Kidney epithelial cell (primary cell): Measurements from ENCODE around the gene JMJD8. TPM values are rescaled to one million over a fixed set of nuclear protein-coding genes. Genes with fewer than 3 reads are reported as not detected.
"Not testable (repeated sequence)": the region's sequence is repeated elsewhere in the genome, so short reads cannot be mapped to it uniquely, and the experiment has no call there.

Source experiments
- DNase-seq: peaks from one replicate; pipeline ENCODE4 v3.0.0-alpha.2; 2010; ENCODE audit warnings: low read depth
- H3K27me3 ChIP-seq: 2 replicates; pipeline ENCODE4 v1.6.0; 2011; ENCODE audit warnings: low read length; ENCODE audit not compliant: control insufficient read depth, insufficient read depth
- H3K36me3 ChIP-seq: 2 replicates; pipeline ENCODE4 v1.5.1; 2011; ENCODE audit warnings: low read length; ENCODE audit not compliant: control insufficient read depth, insufficient read depth
- H3K4me3 ChIP-seq: 2 replicates; pipeline ENCODE4 v1.5.1; 2011; ENCODE audit warnings: low read depth, mild to moderate bottlenecking, control low read depth, low read length
- total RNA-seq: library from RNA; depleted of rRNA; stranded (reverse); fragments of >200 nt; gene quantifications from 2 replicates; pipeline ENCODE4 v1.2.3, GENCODE V29; 2015
- TF ChIP-seq, protein P1 (sequence below): IDR thresholded peaks from 2 replicates; pipeline ENCODE4 v1.5.1; 2011; ENCODE audit warnings: mild to moderate bottlenecking, moderate library complexity, low read length, control low read depth, inconsistent platforms; ENCODE audit not compliant: insufficient read depth, poor library complexity, severe bottlenecking

The JMJD8 gene
- total RNA-seq, 1 donor from 2014 or later: 59.4 TPM

GRCh38 chr16:694863-695354 lies 10.8 kb upstream of the JMJD8 start:
- DNase-seq: no peak
- TF ChIP-seq, protein P1, sequence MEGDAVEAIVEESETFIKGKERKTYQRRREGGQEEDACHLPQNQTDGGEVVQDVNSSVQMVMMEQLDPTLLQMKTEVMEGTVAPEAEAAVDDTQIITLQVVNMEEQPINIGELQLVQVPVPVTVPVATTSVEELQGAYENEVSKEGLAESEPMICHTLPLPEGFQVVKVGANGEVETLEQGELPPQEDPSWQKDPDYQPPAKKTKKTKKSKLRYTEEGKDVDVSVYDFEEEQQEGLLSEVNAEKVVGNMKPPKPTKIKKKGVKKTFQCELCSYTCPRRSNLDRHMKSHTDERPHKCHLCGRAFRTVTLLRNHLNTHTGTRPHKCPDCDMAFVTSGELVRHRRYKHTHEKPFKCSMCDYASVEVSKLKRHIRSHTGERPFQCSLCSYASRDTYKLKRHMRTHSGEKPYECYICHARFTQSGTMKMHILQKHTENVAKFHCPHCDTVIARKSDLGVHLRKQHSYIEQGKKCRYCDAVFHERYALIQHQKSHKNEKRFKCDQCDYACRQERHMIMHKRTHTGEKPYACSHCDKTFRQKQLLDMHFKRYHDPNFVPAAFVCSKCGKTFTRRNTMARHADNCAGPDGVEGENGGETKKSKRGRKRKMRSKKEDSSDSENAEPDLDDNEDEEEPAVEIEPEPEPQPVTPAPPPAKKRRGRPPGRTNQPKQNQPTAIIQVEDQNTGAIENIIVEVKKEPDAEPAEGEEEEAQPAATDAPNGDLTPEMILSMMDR: no peak
- Histone ChIP-seq H3K36me3 (no peaks in the 10 kb centered on the region), H3K4me3 (no peak overlapping the region), H3K27me3 (peaks cover 53% of the 10 kb centered on the region)

GRCh38 chr16:694187-694862 lies 10.2 kb upstream of the JMJD8 start:
- TF ChIP-seq, protein P1: no peak
- Histone ChIP-seq H3K27me3 (peaks cover 47% of the 10 kb centered on the region), H3K4me3 (no peak overlapping the region), H3K36me3 (no peaks in the 10 kb centered on the region)
- no peak for DNase-seq

GRCh38 chr16:693766-694165 lies 9.6 kb upstream of the JMJD8 start:
- TF ChIP-seq, protein P1: no peak
- no peak for DNase-seq
- Histone ChIP-seq H3K27me3 (peaks cover 42% of the 10 kb centered on the region), H3K36me3 (no peaks in the 10 kb centered on the region), H3K4me3 (no peak overlapping the region)

GRCh38 chr16:693364-693763 lies 9.2 kb upstream of the JMJD8 start:
- TF ChIP-seq, protein P1: no peak
- Histone ChIP-seq H3K4me3 (no peak overlapping the region), H3K27me3 (peaks cover 41% of the 10 kb centered on the region), H3K36me3 (no peaks in the 10 kb centered on the region)
- no peak for DNase-seq

DNA sequence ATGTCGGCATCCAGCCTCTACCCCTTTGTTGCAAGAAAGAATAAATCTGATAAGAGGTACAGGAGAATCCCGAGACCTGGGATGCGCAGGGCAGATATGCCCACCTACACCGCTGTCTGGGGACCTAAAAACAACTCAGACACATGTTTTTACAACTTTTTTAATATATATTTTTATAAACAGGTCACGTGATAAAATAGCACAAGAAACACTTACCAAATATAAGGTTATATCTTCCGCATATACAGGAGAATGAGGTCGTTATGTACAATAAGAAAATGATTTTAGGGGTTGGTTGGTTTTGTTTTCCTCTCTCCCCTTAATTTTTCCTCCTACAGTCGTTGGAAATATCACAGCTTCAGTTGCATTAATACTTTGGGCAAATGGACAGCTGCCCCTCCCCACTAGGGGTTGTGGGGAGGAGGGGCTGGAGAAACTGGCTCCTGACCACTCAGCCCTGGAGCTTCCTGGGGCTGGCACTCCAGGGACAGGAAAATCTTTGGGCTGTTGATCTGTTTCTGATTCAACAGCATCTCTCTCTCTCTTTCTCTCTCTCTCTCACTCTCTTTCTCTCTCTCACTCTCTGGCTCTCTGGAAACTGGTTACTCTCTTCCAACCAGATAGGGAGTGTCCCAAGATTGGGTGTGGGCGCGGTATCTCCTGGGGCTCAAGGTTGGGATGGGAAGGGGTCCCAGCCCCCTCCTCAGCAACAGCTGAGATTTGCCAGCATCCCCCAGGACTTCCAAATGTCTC lies 8.4 kb upstream of the JMJD8 start:
- H3K27me3 ChIP-seq: peaks cover 39% of the 10 kb centered on the region
- no peak overlapping the region for H3K4me3 ChIP-seq
- TF ChIP-seq, protein P1: no peak
- no peaks in the 10 kb centered on the region for H3K36me3 ChIP-seq
- DNase-seq: no peak

DNA sequence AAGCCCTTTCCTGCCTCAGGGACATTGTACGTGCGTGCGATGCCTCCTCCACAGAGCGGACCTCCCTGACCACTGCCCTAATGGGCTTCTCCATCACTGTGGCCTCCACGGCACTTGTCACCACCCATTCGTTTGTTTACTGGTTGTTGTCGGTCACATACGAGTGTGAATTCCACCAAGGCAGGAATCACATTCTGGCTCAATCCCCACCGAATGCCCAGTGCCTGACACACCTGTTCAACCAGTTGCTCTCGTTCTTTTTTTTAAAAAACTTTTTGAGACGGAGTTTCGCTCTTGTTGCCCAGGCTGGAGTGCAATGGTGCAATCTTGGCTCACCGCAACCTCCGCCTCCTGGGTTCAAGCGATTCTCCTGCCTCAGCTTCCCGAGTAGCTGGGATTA lies 7.1 kb upstream of the JMJD8 start:
- peaks cover 36% of the 10 kb centered on the region for H3K27me3 ChIP-seq
- not testable (repeated sequence) for H3K4me3 ChIP-seq, H3K36me3 ChIP-seq, DNase-seq
